Glomerular visceral epithelial cell (primary cell): Measurements from ENCODE around the gene CENPM.
"Not testable (repeated sequence)": the region's sequence is repeated elsewhere in the genome, so short reads cannot be mapped to it uniquely, and the experiment has no call there.

ENCODE experiments used
- DNase-seq: peaks from one replicate; pipeline ENCODE4 v3.0.0-alpha.2; 2016; ENCODE audit errors: extremely low spot score

CENPM gene

DNA sequence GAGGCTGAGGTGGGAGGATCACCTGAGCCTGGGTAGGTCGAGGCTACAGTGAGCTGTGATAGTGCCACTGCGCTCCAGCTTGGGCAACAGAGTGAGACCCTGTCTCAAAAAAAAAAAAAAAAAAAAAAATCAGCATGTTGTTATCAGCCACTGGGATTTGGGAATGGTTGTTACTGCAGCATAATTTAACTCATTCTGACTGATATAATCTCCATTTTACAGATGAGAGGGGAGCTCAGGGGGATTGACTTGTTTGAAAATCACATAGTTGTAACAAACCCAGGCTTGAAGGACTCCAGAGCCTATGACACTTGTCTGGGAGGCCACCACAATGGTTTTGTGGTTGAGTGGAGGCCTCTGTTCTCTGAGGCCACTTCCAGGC lies 19.3 kb upstream of the CENPM start:
- DNase-seq: no peak

- DNase-seq: no peak
Observed at GRCh38 chr22:41964112-41964491, 17.1 kb upstream of the CENPM start.

DNA sequence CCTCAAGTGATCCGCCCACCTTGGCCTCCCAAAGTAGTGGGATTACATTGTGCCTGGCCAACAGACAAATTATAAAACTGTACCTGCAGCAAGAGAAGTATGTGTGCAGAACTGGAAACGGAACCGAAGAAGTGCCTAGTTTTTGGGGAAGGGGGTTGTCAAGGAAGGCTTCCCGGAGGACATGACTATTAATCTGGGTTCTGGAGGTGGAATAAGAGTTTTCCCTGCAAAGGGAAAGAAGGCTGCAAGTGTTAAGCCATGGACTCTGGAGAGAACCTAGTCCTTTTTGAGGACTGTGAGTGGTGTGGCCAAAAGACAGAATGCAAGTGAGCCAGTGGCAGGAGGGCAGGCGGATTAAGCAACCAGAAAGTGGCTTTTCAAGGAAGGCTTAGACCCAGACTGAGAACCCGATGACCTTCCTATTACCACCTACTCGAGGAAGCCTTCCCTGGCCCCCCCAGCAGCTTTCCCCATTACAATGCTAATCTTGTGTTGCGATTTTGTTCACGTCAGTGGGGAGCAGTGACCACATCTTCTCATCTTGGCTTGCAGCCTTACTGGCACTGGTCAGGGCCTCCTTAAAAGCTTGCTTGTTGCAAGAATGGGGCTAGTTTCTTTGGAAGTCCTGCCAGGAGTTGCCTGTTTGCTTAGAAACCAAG lies 16.6 kb upstream of the CENPM start:
- no peak for DNase-seq

DNA sequence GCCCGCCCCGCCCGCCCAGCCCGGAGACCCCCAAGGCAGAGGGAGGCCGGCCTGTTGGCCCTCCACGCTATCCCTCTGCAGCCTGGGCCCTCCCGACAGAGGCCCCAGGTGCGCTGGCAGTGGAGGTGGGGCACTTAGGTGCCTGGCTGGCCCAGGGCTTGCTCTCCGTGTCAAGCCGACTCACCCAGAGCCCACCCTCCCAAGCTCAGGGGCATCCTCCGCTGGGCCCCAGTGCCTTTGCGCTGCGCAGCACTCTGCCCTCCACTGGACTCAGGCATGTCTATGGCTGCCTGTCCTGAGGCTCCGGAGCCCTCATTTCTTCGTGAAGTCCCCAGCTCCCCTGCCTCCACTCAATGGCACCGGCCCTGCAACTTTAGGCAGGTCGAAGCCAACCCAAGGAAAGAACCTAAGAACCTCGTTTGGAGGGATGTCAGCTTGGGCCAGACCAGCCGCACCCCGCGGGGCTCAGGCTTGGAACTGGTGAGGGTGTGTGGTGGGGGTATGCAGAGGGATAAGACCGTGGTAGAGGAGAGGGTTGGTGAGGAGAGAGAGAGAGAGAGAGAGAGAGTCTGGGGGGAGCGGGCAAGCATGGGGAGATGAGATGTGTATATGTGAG lies 11.1 kb upstream of the CENPM start:
- DNase-seq: no peak

- no peak for DNase-seq
Observed at GRCh38 chr22:41952713-41953112, 5.8 kb upstream of the CENPM start.

- DNase-seq: no peak
Observed at GRCh38 chr22:41951898-41952474, 5.0 kb upstream of the CENPM start, which contains the start of gene SMIM45. Gene SMIM45 (plus strand): TSS chr22:41952150.

DNA sequence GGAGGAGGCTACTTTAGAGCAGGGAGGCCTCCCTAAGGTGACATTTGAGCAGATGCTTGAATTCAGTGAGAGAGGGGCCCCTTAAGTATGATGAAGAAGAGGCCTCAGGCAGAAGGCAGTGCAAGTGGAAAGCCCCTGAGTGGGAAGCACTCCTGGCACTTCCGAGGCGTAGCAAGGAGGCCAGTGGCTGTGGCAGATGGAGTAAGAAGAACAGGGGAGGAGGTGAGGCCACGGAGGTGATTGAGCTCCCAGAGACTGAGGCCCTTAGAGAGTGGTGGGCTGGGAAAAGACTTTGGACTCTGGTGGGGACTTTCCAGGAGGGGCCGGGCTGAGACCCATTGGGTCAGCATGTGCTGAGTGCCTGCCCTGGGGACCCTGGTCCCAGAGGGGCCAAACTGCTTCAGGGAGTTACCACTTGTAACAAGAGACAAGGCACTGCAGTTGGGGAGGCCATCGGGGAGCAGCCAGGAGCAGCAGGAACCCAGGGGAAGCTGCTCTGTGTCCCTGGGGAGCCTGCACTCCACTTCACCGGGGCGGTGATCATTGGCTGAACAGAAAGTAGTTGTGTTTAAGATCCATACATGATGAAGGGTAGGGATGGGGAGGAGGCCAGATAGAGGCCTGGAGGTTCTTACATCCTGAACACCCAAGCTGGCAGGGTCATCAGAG lies 2.5 kb upstream of the CENPM start:
- DNase-seq: no peak

GRCh38 chr22:41948928-41949296 lies 2.0 kb upstream of the CENPM start:
- not testable (repeated sequence) for DNase-seq

DNA sequence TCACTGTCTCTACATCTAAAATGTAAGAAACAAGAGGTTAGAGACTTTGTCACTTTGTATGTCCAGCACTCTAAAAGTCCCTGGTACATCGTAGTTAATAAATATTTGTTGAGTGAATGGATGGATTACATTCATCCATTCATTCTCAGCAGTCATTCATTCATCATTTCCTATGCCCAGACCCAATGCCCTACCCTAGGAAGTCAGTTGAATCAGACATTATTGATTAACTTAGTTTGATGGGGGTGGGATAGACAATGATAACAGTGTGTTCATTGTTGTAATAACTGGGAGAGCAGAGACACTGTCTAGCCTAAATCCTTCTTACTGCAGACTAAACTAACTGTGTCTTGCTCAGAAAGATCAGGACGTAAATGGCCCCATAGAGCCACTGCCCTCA lies 1.2 kb upstream of the CENPM start:
- DNase-seq: no peak

DNA sequence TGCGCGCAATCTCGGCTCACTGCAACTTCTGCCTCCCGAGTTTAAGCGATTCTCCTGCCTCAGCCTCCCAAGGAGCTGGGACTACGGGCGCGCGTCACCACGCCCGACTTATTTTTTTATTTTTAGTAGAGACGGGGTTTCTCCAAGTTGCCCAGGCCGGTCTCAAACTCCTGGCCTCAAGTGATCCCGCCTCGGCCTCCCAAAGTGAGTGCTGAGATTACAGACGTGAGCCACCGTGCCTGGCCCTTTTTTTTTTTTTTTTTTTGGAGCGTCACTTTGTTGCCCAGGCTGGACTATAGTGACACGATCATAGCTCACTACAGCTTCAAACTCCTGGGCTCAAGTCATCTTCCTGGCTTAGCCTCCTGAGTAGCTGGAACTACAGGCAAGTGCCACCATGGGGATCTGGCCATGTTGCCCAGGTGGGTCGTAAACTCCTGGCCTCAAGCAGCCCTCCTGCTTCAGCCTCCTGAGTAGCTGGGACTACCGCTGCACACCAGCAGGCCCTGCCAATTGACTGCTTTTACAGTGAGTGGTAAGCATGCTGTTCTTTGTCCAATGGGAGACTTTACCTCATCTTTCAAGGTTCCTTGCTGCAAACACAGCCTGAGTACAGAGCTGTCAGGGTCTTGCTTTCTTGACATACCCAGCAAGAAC lies 600 bp upstream of the CENPM start:
- DNase-seq: no peak

GRCh38 chr22:41943661-41944209 lies 3.2 kb downstream of the CENPM start:
- no peak for DNase-seq

- peak; percentile 77 for DNase-seq
Observed at GRCh38 chr22:41940832-41941765, 5.9 kb downstream of the CENPM start.

DNA sequence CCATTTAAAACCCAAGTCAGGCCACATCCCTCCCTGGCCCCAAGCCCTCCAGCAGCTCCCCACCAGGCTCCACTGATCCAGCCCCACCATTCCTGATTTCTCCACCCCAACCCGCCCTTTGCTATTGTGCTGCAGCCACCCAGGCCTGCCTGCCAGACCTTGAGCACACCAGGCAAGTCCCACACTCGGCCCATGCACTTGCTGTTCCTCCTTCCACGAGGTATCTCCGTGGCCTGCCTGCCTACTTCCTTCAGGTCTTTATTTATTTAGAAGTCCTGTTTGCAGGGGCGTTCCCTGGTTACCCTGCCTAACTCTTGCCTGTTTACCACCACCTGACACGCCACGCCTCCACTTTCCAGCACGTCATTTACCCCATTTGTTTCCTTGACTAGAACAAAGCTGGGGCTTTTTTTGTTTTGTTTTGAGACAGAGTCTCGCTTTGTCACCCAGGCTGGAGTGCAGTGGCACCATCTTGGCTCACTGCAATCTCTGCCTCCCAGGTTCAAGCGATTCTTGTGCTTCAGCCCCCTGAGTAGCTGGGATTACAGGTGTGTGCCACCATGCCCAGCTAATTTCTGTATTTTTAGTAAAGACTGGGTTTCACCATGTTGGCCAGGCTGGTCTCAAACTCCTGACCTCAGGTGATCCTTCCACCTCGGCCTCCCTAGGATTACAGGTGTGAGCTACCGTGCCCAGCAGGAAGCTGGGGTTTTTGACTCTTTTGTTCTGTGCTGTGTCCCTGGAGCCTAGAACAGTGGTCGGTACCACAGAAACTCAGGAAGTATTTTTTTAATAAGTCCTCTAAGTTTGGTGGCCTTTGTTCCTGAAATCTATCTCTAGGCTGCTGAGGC lies 6.7 kb downstream of the CENPM start:
- DNase-seq: no peak

DNA sequence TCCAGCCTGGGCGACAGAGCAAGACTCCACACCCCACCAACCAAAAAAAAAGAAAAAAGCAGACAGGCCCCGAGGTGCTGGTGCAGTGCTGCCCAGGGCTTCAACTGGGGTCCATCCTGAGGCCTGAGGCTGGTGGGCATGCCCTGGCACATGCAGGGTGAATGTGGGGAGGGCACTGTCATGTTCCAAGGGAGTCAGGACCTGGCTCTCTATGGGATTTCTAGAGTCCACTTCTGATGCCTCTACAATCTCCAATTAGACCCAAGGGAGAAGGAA lies 10.1 kb downstream of the CENPM start:
- no peak for DNase-seq

GRCh38 chr22:41935509-41935908 lies 11.4 kb downstream of the CENPM start:
- no peak for DNase-seq

DNA sequence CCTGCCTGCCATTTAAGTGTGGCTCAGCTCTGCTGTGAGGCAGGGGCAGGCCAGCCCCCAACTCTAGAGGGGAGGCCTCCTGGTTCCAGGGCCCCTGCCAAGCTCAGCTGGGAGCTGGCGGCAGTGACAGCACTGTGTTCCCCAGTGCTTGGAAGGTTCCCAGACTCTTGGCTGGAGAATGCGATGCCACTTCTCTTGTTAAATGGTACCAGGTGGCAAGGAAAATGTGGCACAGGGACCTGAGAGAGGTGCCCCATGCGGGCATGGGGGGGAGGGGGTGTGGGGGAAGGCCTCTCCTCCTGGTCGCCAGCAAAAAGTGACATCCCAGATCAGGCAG lies 12.0 kb downstream of the CENPM start:
- DNase-seq: no peak

GRCh38 chr22:41934284-41935014 lies 12.5 kb downstream of the CENPM start:
- no peak for DNase-seq

DNA sequence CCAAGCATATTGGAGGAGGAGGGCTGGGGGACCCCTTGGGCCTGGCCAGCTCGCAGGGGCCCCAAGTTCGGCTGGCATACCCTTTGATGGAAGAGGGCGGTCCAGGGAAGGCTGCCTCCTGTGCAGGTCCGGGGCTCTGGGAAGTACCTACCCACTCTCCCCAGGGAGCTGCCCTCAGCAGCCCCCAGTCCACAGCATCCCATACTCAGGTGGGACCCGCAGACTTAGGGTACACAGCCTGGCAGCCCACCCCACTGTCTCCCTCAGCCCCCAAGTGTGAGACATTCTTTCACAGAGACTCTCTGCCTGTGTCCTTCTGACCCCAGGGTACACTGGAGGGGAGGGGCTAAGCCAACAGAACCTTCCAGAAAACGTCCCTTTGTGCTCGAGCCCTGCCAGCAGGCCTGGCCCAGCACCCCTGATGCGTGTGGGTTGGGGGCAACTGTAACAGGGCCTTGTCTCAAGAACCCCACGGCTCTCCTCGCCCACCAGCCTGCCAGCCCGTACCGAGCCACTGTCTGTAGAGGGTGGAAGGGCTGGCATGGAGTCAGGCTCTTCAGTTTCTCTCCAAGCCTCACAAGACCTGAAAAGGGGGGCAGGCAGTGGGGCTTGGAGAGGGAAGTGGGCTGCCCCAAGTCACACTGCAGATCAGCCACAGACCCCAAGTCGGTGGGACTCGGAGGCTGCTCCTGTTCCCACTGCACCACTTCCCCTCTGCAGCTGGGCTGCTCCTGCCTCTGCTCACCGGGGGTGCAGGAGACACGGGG lies 13.4 kb downstream of the CENPM start:
- DNase-seq: no peak

DNA sequence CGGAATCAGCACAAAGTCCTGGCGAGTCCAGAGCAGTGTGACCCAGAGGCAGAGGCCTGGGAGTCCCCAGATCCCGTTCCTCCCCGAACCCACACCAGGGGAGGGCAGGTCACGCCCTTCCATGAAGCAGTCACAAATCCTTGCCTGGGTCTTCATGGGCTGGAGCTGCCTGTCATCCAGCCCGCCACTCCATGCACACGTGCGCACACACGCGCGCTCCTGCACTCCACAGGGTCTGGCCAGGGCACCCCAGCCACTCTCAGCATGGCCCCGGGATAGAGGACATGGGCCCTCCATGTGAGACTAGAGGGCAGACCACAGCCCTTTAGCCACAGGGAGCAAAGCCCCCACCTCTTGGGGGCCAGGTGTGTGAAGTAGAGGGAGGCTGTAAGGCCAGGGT lies 14.6 kb downstream of the CENPM start:
- DNase-seq: no peak
